DMS 273 (cell line): Measurements from ENCODE around the gene ABHD17A.

Experiments used
- DNase-seq: peaks from one replicate; lab custom pipeline; 2025; ENCODE audit not compliant: unreplicated experiment; lab: John Stamatoyannopoulos, UW

Gene ABHD17A

DNA sequence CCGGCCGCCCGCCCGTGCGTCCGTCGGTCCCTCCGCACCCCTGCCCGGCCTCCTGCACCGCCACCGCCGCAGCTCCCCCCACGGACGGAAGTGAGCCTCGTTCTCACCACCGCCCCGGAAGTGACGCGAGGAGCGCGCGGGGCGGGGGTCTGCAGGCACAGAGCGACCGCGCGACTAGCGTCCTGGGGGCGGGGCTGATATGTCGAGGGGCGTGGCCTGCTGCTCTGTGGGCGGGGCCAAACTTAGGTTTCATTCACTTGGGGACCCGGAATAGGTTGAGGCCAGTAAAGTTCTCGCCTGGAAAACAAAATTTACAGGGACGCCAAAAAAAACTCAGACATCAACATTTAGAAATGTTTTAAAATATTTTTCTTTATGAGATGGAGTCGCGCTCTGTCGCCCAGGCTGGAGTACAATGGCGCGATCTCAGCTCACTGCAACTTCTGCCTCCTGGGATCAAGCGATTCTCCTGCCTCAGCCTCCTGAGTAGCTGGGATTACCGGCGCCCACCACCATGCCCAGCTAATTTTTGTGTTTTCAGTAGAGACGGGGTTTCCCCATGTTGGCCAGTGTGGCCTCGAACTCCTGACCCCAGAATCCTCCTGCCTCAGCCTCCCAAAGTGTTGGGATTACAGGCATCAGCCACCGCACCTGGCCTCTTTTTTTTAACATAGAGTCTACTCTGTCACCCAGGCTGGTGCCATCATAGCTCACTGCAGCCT is at the start of gene ABHD17A:
Gene ABHD17A, minus strand, starts transcription at position 99 of the 722 bp plus-strand sequence. CDS start 3,930 bp downstream, outside the sequence.
- peak; percentile 99 for DNase-seq

DNA sequence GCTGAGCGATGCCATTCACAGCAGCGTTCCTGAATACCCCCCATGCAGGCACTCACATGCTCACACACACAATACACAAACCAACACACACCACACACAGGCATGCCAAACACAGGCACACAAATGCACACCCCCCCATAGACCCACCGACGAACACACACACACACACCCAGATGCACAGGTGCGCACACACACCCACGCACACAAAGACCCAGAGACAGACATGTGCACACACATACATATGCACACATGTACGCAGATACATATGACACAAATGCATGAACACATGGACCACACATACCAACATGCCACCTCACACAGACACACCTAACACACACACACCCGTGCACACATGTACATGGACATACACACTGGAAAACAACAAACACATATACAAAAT is 48.6 kb upstream of the ABHD17A start:
- DNase-seq: no peak

DNA sequence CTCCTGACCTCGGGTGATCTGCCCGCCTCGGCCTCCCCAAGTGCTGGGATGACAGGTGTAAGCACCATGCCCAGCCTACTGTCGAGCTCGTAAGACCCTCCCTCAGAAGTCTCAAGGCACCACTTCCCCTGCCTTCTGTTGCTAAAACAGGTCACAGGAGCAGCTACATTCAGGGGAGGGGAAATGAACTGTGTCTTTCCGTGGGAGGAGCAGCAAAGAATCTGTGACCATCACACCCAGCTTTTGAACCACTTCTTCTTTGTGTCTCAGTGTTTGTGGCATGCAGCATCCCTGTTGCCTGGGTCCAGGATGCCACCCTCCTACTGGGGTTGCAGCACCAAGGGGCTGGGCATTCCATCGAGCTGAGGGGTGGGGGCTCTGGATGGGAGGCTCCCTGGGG is 47.9 kb upstream of the ABHD17A start:
- DNase-seq: no peak

DNA sequence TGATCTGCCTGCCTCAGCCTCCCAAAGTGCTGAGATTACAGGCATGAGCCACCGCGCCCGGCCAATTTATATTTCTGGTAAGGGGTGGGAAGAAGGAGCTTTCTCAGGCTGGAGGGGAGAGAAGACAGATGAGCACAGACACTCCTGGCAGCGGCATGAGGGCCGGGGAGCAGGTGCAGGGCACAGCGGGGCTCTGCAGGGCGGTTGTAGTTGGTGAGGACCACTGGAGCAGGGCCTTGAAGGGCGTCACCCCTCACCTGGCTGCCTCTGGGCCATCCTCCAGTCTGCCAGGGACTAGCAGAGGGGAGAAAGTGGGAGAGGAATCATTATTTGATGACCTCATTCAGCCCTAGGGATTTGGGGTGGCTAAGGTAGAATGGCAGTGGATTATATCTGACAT is 47.1 kb upstream of the ABHD17A start:
- DNase-seq: no peak

DNA sequence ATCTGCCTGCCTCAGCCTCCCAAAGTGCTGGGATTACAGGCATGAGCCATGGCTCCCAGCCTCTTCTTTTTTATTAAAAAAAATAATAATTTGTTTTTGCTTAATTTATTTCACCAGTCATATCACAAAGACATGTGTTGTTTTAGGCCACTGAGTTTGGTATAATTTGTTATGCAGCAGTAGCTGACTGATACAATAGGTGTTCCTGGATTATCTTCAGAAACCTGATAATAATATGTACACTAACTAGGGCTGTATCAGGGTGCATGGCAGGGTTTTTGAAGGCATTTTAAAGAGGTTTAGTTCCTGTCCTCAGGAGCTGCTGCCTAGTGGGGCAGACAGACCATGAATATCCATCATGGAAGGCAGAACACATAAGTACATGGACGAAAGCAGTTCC is 46.1 kb upstream of the ABHD17A start:
- no peak for DNase-seq

DNA sequence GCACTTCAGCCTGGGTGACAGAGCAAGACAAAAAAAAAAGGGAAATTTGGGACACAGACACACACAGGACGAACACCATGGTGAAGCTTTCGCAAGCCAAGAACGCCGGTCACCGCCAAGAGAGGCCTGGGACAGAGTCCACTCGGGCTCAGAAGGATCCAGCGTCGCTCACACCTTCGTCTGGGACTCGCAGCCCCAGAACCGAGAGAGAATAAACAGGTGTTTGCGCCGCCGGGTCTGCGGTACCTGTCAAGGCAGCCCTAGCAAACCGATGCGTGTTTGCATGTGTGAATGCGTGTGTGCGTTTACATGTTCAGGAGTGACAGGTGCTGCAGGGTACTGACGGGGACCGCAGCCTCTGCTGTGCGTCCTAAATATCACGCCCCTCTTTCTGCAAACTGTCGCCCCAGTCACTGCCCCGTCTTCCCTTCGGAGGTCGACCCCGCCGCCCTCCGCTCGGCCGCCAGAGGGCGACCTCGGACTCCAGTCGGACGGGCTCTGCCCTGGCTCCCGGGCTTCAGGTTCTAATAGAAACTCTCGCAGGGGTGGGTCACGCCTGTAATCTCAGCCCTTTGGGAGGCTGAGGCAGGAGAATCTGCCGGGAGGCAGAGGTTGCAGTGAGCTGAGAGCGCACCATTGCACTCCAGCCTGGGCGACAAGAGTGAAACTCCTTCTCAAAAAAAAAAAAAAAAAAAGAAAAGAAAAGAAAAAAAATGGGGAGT is 43.9 kb upstream of the ABHD17A start:
- peak; percentile 94 for DNase-seq

DNA sequence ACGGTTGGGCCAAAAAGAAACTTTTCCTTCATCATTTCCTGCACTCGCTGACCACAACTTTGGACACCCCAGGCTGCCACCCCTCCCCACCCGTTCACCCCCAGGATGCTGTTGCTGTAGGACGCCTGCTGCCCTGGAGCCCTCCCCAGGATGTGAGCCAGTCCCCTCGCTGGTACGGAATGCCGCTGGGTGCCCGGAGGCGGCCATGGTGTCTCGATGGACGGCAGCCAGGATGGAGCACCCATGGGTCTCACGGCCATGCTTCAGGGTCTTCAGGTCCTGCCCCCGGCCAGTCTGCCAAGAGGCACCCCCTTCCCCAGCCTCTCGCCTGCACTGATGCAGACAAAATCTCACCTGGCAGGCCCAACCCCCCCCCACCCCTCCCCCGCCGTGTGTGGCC is 40.2 kb upstream of the ABHD17A start:
- no peak for DNase-seq

DNA sequence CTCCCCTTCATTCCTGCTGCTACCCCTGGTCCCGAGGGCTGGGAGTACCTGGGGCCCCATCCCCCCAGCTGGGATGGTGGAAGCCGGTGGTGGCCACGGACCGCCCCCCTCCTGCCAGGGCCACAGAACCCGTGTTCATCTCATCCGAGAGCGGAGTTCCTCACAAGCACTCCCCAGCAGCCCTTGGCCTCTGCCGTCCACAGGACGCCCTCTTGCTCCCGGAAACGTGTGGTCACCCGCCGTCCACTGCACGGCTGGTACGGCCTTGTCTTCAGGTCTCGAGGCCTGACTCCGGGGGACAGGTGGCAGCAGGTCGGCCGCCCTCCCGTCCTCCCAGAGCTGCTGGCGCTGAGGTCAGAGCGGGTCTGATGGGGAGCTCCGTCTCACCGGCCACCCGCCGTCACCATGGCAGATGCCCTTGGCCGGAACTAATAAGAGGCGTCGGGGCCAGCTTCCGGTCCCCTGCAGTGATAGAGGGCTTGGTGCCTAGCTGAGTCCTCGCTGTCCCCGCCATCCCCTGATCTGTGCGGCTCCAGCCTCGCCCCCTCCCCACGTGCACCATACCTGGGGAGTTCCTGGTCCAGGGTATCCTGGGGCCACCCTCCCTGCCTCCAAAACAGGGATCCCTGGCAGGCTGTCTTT is 39.1 kb upstream of the ABHD17A start:
- DNase-seq: no peak

DNA sequence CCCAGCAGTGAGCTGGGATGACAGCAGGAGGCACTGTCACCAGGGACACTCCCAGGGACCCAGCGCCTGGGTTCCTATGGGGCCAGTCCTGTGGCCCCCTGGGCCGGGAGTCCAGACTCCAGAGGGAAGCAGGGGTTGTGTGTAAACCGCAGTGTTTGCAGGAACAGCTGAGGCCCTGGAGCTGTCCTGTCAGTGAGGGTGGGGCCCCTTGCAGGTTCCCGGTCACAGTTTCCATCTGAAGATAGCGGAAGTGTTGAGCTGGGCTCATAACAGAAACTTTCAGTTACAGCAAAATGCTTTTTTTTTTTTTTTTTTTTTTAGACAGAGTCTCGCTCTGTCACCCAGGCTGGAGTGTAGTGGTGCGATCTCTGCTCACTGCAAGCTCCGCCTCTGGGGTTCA is 38.0 kb upstream of the ABHD17A start:
- no peak for DNase-seq

DNA sequence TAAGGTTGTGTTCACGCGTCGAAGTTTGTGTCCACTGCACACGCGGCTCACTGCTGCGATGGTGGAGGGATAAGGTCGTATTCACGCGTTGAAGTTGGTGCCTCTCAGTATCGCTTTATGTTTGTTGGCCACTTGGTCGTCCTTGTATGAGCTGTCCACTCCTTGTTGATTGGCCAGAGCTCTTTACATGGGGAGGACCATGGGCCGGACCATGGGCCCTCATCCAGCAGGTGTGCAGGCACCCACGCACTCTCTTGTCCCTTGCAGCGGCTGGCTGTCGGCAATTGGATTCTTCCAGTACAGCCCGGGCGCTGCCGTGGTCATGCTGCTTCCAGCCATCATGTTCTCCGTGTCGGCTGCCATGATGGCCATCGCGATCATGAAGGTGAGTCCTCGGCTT is 37.5 kb upstream of the ABHD17A start:
- DNase-seq: no peak

DNA sequence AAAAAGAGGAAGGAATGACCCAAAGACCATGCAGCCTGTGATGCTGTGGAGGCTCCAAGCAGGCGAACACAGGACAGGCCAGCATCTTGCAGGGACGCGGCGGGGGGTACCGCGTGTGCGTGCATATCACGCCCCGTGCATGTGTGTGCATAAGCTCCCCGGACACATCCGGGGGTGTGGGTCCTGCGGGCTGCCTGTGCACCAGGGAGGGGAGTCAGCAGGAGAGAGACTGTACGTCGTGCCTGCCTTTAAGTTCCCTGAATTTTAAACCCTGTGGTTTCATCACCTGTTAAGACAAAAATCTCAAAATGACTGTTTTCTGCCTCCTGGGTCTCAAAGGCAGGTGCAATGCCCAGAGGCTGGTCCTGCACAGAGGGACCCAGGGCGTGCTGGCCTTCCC is 36.5 kb upstream of the ABHD17A start:
- DNase-seq: no peak

DNA sequence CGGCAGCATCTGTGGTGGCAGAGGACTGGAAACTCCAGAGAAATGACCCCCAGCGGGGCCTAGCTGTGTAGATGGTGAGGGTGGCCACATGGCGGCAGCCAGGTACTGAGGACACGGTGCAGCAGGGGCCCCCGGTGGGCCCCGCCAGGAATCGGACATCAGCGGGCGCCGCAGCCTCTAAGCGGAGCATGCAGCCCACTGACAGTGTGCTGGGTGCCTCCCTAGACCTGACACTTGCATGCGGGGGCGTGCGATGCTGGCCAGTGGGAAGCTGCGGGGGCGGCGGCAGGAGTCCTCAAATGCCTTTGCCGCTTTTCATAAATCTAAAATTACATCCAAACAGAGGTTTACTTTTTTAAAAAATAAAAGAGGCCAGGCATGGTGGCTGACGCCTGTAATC is 36.0 kb upstream of the ABHD17A start:
- DNase-seq: no peak

DNA sequence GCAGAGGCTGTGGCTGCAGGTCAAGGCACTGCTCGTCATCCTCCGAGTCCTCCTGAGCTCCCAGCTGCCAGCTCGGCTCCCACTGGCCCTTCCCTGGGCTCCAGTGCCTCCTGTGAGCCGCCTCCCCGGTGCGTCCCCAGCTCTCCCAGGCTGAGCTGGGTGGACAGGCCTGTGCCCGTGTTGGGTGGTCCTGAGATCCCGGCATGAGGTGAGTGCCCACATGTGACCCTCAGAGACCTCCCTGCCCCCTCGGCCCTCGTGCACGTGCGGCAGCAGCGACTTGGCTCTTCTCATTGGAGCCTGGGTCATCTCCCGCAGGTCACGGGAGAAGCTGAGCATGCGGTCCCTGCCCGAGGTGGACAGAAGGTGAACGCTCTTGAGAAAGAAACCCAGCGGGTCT is 35.3 kb upstream of the ABHD17A start:
- DNase-seq: no peak

DNA sequence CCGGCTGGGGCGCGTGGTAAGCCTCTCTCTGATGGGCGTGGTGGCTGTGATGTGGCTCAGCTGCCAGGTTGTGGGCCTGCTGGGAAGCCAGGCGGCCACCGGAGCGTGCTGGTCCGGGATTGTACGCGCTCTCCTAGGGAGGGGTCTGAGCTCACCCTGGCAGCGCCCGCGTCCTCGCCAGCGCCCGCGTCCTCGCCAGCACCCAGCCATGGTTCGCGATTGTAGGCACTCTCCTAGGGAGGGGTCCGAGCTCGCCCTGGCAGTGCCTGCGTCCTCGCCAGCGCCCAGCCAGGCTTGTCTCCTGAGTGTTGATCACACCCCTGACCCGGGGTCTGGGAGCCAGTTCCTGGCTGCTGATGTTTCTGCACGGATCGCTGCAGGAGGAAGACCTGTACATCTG is 33.7 kb upstream of the ABHD17A start:
- DNase-seq: no peak

DNA sequence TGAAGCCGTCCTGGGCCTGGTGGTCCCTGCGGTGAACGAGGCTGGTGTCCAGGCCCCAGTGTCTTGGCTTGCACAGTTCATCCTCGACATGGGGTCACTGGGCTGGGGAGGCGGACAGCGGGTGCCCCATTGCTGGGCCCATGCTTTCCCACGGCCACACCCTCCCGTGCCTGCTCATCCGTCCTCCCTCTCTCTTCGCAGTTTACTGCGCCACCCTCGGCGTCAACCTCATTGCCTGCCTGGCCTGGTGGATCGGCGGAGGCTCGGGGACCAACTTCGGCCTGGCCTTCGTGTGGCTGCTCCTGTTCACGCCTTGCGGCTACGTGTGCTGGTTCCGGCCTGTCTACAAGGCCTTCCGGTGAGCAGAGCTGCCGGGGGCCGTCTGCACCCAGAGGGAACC is 32.6 kb upstream of the ABHD17A start:
- no peak for DNase-seq

DNA sequence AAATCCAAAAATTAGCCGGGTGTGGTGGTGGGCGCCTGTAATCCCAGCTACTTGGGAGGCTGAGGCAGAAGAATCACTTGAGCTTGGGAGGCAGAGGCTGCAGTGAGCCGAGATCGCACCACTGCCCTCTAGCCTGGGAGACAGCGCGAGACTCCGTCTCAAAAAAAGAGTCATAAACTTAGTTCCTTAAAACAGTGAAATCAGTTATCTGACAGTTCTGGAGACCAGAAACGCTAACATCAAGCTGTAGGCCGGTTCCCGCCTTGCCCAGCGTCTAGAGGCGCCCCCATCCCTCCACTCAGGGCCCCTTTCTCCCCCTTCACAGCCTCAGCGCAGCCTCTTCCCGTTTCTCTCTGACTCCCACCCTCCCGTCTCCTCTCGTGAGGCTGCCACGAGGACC is 31.9 kb upstream of the ABHD17A start:
- DNase-seq: no peak

DNA sequence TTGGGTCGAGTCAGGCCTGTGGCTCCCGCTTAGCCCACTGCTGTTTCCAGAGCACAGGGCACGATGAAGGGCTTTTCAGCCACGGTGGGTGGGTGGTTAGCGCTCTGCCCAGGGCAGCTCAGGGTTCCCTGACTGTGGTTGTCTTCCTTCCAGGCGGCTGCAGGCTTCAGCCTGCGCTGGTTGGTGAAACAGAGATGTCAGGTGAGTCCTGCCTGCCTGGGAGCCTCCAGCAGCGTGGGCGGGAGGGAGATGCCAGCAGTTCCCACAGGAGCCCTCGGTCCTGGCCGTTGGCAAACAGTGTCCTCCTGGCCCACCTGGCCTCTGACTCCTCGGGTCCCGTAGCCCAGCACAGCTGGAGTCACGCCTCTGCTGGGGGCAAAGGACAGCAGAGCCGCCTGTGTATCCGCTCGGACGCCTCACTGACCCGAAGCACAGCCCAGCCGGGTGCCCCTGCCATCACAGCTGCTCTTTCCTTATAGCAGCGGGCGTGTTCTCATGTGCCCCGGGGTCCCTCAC is 29.6 kb upstream of the ABHD17A start:
- no peak for DNase-seq

DNA sequence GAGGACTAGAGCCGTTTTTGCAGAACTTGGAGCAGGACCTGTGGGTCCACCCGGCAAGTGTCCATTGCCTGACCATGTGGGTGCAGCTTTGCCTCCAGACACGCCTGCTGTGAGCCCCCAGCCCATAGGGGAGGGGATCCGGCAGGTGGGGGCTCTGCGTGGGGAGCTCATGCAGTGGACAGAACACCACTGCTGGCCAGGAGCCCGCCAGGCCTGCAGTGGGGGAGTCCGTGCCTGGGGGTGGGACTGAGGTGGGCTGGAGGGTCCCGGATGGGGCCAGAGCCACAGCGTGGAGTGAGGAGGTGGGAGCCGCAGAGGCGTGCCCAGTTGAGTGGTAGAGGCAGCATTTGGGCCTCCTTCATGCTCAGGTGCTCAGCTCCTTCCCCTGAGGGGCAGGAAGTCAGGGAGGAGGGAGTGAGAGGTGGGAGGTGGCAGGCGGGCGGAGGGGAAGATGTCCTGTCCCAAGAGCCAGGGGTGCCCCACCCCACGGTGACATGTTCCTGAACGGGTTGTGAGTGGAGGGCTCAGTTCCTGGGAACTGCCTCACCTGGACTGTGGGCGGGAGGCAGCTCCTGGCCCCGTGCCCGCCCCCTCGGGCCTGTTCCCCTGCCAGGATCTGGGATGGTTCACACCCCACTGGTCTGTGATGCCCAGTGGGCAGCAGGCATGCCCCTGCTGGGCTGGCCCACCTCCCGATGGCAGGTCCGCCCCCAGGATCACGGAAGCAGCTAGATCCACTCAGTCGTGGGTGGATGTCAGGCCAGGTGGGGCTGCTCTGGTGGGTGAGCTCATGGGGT is 28.7 kb upstream of the ABHD17A start:
- DNase-seq: no peak

DNA sequence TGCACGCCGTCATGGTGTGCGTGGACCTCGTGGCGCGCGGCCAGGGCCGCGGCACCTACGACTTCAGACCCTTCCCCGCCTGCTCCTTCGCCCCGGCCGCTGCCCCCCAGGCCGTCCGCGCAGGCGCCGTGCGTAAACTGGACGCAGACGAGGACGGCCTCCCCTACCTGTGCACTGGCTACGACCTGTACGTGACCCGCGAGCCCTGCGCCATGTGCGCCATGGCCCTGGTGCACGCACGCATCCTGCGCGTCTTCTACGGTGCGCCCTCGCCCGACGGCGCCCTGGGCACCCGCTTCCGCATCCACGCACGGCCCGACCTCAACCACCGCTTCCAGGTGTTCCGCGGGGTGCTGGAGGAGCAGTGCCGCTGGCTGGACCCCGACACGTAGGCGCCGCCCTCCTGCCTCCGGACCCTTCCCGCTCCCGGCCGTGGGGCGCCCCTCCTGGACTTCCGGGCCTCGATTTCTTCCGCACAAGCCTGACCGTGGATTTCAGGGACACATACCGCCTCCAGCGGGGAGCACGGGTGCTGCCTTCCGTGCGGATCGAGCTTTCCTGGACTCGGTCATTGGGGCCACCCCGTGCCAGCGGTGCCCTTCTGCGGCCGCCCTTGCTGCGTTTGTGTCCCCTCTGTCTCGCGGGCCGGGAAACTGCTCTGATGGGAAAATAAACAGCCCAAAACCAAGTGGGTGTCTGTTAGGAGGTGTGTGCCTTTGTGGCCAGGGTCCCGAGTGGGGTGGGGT is 27.6 kb upstream of the ABHD17A start:
- no peak for DNase-seq

DNA sequence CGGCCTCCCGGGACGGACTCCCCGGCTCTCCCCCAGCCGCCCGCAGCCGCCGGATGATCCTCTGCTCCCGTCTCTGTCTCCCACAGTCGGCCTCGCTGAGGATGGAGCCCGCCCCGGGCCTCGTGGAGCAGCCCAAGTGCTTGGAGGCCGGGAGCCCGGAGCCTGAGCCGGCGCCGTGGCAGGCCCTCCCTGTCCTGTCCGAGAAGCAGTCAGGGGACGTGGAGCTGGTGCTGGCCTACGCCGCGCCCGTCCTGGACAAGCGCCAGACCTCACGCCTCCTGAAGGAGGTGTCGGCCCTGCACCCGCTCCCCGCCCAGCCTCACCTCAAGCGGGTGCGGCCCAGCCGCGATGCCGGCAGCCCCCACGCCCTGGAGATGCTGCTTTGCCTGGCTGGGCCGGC is 26.7 kb upstream of the ABHD17A start:
- no peak for DNase-seq

DNA sequence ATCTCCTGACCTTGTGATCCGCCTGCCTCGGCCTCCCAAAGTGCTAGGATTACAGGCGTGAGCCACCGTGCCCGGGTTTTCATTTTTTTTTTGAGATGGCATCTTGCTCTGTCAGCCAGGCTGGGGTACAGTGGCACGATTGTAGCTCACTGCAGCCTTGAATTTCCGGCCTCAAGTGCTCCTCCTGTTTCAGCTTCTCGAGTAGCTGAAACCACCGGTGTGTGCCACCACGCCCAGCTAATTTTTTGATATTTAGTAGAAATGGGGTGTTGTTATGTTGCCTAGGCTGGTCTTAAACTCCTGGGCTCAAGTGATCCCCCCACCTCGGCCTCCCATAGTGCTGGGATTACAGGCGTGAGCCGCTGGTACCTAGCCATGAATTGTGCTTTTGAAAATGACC is 25.8 kb upstream of the ABHD17A start:
- no peak for DNase-seq
